HG02642 (cell line): Measurements from ENCODE around the gene ARL5C.

Experiments
- ATAC-seq: cut with Tn5 transposase; IDR thresholded peaks from one replicate; pipeline ENCODE4 v1.9.1; 2021; ENCODE audit warnings: mild to moderate bottlenecking; ENCODE audit not compliant: unreplicated experiment, poor library complexity

ARL5C gene

GRCh38 chr17:39115135-39115534 lies 50.8 kb downstream of the ARL5C start:
- ATAC-seq: no peak

- no peak for ATAC-seq
Observed at GRCh38 chr17:39114723-39115122, 51.2 kb downstream of the ARL5C start.

GRCh38 chr17:39113871-39114270 lies 52.1 kb downstream of the ARL5C start:
- no peak for ATAC-seq

- no peak for ATAC-seq
Observed at GRCh38 chr17:39110435-39111136, 55.4 kb downstream of the ARL5C start.

GRCh38 chr17:39108461-39109375 lies 57.2 kb downstream of the ARL5C start:
- ATAC-seq: no peak

- ATAC-seq: no peak
Observed at GRCh38 chr17:39107973-39108372, 58.0 kb downstream of the ARL5C start.

GRCh38 chr17:39107155-39107554 lies 58.8 kb downstream of the ARL5C start:
- ATAC-seq: no peak
